Testis (tissue), 2 donors: ENCODE measurements around the gene CA9.

Experiments
- CTCF ChIP-seq, 3 experiments: fragments of 450-650 bp in 2 of 3; fragments of 200-600 bp in 1 of 3; sonication (generic) in 1 of 3; IDR thresholded peaks; one replicate each; pipeline ENCODE4 v1.5.1; 2016 to 2019; ENCODE audit warnings: antibody characterized with exemption in 3 of 3, mild to moderate bottlenecking in 2 of 3, moderate library complexity in 1 of 3
- POLR2A ChIP-seq: fragments of 450-650 bp; IDR thresholded peaks from one replicate; pipeline ENCODE4 v1.6.1; 2017; ENCODE audit warnings: antibody characterized with exemption, mild to moderate bottlenecking, moderate library complexity

GRCh38 chr9:35705372-35705771 is 31.6 kb downstream of the CA9 start:
- TF ChIP-seq POLR2A (no peak), CTCF (IDR thresholded peaks at IDR 0.05) (no peak)
